HG03342 (cell line): ENCODE data around the gene NFE2L1.
A peak's percentile ranks its signal among the peaks of the same experiment; 100 is the strongest.
"Not testable (repeated sequence)": the region's sequence is repeated elsewhere in the genome, so short reads cannot be mapped to it uniquely, and the experiment has no call there.

Experiments used
- ATAC-seq: cut with Tn5 transposase; IDR thresholded peaks from one replicate; pipeline ENCODE4 v1.9.1; 2021; ENCODE audit warnings: mild to moderate bottlenecking, moderate library complexity; ENCODE audit not compliant: unreplicated experiment

The NFE2L1 gene

DNA sequence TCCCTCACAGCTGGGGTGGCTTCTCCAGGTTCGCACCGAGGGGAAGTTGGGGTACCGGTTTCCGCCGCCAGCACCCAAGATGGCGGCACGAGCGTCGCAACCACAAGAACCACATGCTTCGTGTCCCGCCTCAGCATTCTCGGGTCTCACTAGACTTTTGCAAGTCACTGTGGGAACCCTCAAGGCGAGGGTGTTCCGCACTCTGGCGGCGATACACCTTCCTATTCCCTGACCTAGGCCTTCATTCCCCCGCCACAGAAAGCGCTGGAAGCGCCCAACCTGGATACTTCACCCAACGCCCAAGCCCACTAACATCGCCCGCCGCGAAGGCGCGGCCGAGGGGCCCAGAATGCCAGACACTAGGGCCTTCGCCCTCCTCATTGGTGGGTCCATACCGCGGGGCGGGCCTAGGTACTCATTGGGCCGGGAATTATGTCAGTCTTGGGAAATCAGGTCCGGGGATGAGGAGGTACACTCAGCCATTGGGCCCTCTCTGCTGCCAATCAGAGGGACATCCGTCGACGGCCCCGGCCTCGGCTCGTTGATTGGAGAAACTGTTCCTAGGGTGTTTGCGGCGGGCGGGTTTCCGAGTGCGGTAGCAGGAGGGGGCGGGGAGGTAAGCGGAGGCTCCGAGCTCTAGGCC, at the start of gene NFE2L1:
Gene NFE2L1 (plus strand): TSS at position 619 of the 643 bp plus-strand sequence. CDS start 2,760 bp downstream, outside the sequence.
- ATAC-seq = peak; percentile 91

- no peak for ATAC-seq
These were observed 48.6 kb upstream of the NFE2L1 start for GRCh38 chr17:47999582-47999981.

GRCh38 chr17:48001197-48001596, 47.0 kb upstream of the NFE2L1 start:
- ATAC-seq = no peak

DNA sequence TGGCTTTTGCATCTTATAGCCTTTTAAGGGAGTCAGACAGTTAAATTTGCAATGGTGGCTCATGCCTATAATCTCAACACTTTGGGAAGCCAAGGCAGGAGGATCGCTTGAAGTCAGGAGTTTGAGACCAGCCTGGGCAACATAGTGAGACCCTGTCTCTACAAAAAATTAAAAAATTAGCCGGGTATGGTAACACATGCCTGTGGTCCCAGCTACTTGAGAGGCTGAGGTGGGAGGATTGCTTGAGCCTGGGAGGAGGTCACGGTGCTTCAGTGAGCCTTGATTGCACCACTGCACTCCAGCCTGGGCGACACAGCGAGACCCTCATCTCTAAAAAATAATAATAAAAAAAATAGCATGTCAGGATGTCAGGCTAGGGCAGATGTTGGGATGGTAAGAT, 46.5 kb upstream of the NFE2L1 start:
- not testable (repeated sequence) for ATAC-seq

DNA sequence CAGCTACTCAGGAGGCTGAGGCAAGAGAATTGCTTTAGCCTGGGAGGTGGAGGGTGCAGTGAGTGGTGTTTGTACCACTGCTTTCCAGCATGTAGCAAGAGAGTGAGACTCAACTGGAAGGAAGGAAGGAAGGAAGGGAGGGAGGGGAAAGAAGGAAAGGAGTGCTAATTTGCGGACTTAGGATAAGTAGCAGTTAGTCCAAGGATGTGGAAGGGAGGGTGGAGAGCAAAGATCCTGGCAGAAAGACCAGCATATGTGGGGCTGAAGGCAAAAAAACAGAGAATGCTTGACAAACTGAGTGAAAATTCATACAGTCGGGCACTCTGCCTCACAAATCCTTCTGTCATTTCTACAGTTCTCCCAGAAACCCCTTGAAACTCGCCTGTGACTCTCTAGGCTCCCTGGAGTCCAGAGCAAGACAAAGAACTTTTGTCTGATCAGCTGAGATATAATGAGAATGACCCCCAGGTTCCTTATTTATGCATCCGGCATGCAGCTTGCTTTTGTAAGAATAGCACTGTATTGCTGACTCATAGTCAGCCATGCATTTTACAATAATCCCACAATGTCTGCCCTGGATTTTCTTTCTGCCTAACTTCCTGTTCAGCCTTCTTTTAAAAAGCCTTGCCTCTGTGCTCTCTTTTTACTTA, 45.8 kb upstream of the NFE2L1 start:
- ATAC-seq = no peak

- no peak for ATAC-seq
These were observed 45.2 kb upstream of the NFE2L1 start for GRCh38 chr17:48002916-48003416.

GRCh38 chr17:48003417-48004151, 44.6 kb upstream of the NFE2L1 start:
- no peak for ATAC-seq

DNA sequence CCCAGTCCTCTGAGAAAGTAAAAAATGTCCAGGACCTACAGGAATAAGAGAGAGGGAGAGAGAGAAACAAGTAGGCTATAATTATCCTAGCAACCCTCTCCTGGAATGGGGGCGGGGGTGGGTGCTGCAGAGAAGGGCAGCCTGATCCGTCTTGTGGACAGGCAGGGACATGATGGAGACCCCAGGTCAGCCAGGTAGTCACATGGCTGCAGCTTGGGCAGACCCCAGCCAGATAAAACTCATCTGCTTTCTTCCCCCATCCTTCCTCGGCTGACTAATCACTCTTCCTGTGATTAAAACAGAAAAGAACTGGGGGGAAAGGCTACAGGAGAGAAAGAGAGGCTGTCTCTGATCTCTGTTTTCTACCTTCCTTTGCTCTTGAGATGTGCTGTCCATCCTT, 43.2 kb upstream of the NFE2L1 start:
- ATAC-seq = no peak

- ATAC-seq = no peak
These were observed 41.0 kb upstream of the NFE2L1 start for GRCh38 chr17:48006936-48007709.

- no peak for ATAC-seq
These were observed 38.0 kb upstream of the NFE2L1 start for GRCh38 chr17:48010193-48010592.

GRCh38 chr17:48011405-48012150, 36.6 kb upstream of the NFE2L1 start:
- ATAC-seq = no peak

DNA sequence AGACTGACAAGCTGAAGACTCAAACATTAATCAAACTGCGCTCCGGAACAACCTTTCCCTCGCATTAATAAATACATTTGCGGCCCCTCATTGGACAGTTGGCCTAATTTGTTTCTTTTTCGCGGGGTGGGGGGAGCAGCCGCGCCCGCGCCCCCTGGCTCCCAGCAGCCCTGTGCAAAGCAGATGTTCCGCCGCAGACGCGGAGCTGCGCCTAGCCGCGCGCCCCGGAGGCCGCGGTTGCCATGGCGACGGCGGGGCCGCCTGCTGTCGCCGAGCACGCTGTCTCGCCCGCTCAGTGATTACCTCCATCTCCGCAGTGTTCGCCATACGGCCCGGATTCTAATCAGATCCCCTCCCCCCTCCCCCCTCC, 36.0 kb upstream of the NFE2L1 start:
- ATAC-seq = no peak

DNA sequence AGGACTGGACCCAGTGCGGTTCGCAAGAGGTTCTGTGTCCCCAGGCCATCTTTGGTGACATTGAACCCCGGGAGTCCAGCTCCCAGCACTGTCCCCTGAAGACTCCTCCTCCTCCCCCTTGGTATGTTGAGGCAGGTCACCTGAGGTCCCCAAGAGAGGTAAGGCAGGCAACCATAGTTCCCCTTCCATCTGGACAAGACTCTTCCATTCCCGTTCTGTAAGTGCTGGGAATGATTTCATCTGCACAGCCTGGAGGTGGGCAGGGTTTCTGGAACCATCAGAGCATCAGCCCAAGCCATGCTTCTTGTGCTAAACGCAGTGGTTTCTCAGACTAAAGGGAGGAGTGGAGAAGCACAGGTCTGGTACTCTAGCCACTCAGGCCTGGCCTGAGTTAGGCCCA, 35.5 kb upstream of the NFE2L1 start:
- ATAC-seq = no peak

GRCh38 chr17:48013876-48014594, 34.1 kb upstream of the NFE2L1 start:
- ATAC-seq = no peak

GRCh38 chr17:48014595-48015111, 33.5 kb upstream of the NFE2L1 start:
- no peak for ATAC-seq

DNA sequence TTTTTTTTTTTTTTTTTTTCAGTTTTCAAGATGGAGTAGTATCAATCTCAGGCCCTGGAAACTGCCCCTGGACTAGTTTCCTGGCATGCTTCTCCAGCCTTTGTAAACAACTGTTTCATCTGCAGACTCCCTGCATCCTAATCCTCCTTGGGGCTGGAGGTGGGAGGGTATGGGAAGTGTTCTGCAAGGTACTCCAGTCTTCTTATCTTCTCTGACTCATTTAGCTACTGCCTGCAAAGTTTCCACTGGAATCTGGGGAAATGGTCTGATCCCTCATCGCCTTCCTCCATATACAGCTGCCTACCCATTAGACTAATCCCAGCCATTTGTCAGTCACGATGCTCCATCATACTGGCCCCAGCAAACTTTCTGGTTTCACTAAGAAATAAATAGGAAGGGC, 32.0 kb upstream of the NFE2L1 start:
- no peak for ATAC-seq

- not testable (repeated sequence) for ATAC-seq
These were observed 30.4 kb upstream of the NFE2L1 start for GRCh38 chr17:48017817-48018158.

DNA sequence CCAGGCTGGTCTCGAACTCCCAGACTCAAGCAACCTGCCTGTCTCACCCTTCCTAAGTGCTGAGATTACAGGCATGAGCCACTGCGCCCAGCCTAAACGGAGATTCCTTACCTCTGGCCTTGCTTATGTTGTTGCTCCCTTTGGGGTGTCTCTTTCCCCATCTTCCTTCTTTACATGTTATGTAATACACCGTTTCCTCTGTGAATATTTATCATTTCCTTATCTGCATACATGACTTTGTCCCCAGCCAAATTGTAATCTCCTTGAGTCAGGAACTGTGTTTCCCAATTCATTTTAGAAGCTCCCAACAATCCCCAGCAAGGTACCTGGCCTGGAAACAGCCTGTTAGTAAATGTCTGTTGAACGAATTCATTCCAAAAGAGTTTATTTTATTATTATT, 26.2 kb upstream of the NFE2L1 start:
- no peak for ATAC-seq

GRCh38 chr17:48022901-48023300, 25.3 kb upstream of the NFE2L1 start:
- no peak for ATAC-seq
